HFFc6 (cell line): ENCODE measurements around the gene MCMBP. TPM values are rescaled to one million over a fixed set of nuclear protein-coding genes. Genes with fewer than 3 reads are reported as not detected.
"Not testable (repeated sequence)": the region's sequence is repeated elsewhere in the genome, so short reads cannot be mapped to it uniquely, and the experiment has no call there.

ENCODE experiments used
- DNase-seq: peaks from one replicate; pipeline ENCODE4 v3.0.0-alpha.2; 2018
- H3K27ac Mint-ChIP-seq: 2 replicates; pipeline ENCODE4 v1.8.0; 2020; ENCODE audit warnings: mild to moderate bottlenecking, mixed read lengths
- H3K27me3 Mint-ChIP-seq: 2 replicates; pipeline ENCODE4 v1.8.0; 2021; ENCODE audit warnings: mild to moderate bottlenecking, moderate library complexity, mixed read lengths; ENCODE audit not compliant: insufficient read depth
- H3K36me3 Mint-ChIP-seq: 2 replicates; pipeline ENCODE4 v1.8.0; 2021; ENCODE audit warnings: low read depth, mixed read lengths
- H3K4me1 Mint-ChIP-seq: 2 replicates; pipeline ENCODE4 v1.8.0; 2020; ENCODE audit warnings: low read depth, mixed read lengths
- H3K4me3 Mint-ChIP-seq: 2 replicates; pipeline ENCODE4 v1.8.0; 2020; ENCODE audit warnings: mild to moderate bottlenecking, moderate library complexity, mixed read lengths
- H3K9me3 Mint-ChIP-seq: 2 replicates; pipeline ENCODE4 v1.8.0; 2020; ENCODE audit warnings: mild to moderate bottlenecking, mixed read lengths
- CTCF ChIP-seq: fragments of 200-600 bp; sonication (generic); IDR thresholded peaks from 2 replicates; pipeline ENCODE4 v1.5.0; 2021; ENCODE audit warnings: antibody characterized with exemption, mild to moderate bottlenecking
- total RNA-seq, 6 experiments: library from RNA; stranded (reverse); fragmentation: NEBNext Ultra II Directional; extraction: Animal tissue kit (Norgen Biotek cat#: 25700); gene quantifications; 2 replicates in 1 of 6; 3 replicates in 5 of 6; pipeline ENCODE4 v1.2.3, GENCODE V29; 2021

The MCMBP gene
- total RNA-seq, 6 experiments from 2014 or later, result 40.4 to 59.0 (median 53.5) TPM

GRCh38 chr10:119893074-119893473 lies 20.4 kb upstream of the MCMBP start:
- Mint-ChIP-seq H3K4me1 (peaks cover 47% of the 10 kb centered on the region), H3K9me3 (peaks cover 9% of the 10 kb centered on the region; the same call in 1 of the 2 replicates)

GRCh38 chr10:119892188-119893065 lies 19.8 kb upstream of the MCMBP start, which contains the start of gene SEC23IP:
Gene SEC23IP (plus strand): TSS chr10:119892730. CDS start chr10:119892783, 53 bp downstream.
- peak; percentile 95 for DNase-seq
- no peak for TF ChIP-seq CTCF
- Mint-ChIP-seq H3K36me3 (peaks cover 33% of the 10 kb centered on the region), H3K27me3 (peaks cover 11% of the 10 kb centered on the region), H3K4me3 (peak within 1 kb of the TSS; percentile 100), H3K9me3 (peaks cover 9% of the 10 kb centered on the region; the same call in 1 of the 2 replicates), H3K4me1 (peaks cover 47% of the 10 kb centered on the region), H3K27ac (peak within 1 kb of the TSS; percentile 98)

More at GRCh38 chr10:119893074-119893473, 20.4 kb upstream of the MCMBP start:
- Mint-ChIP-seq H3K27ac (peak overlapping the region; percentile 98), H3K36me3 (peaks cover 33% of the 10 kb centered on the region), H3K27me3 (peaks cover 11% of the 10 kb centered on the region), H3K4me3 (peak overlapping the region; percentile 100)
- TF ChIP-seq CTCF, result no peak
- no peak for DNase-seq

GRCh38 chr10:119891849-119892187 lies 19.2 kb upstream of the MCMBP start:
- not testable (repeated sequence) for H3K9me3 Mint-ChIP-seq, H3K27me3 Mint-ChIP-seq, DNase-seq
- Mint-ChIP-seq H3K36me3 (peaks cover 33% of the 10 kb centered on the region), H3K4me1 (peaks cover 40% of the 10 kb centered on the region), H3K4me3 (peak overlapping the region; percentile 100), H3K27ac (peak overlapping the region; percentile 98)

- not testable (repeated sequence) for H3K27me3 Mint-ChIP-seq, H3K27ac Mint-ChIP-seq, H3K9me3 Mint-ChIP-seq, DNase-seq, H3K4me3 Mint-ChIP-seq
- Mint-ChIP-seq H3K36me3 (peaks cover 33% of the 10 kb centered on the region), H3K4me1 (peaks cover 25% of the 10 kb centered on the region)
Observed at GRCh38 chr10:119890307-119890706, 17.7 kb upstream of the MCMBP start.

- DNase-seq, H3K4me3 Mint-ChIP-seq, H3K9me3 Mint-ChIP-seq, H3K27ac Mint-ChIP-seq, H3K27me3 Mint-ChIP-seq: not testable (repeated sequence)
- H3K36me3 Mint-ChIP-seq, result peaks cover 23% of the 10 kb centered on the region
- peaks cover 14% of the 10 kb centered on the region for H3K4me1 Mint-ChIP-seq
Observed at GRCh38 chr10:119889201-119889600, 16.6 kb upstream of the MCMBP start.

GRCh38 chr10:119888715-119889114 lies 16.1 kb upstream of the MCMBP start:
- H3K4me1 Mint-ChIP-seq, H3K9me3 Mint-ChIP-seq, H3K4me3 Mint-ChIP-seq: not testable (repeated sequence)

GRCh38 chr10:119886070-119886469 lies 13.4 kb upstream of the MCMBP start:
- H3K4me3 Mint-ChIP-seq, H3K27ac Mint-ChIP-seq, DNase-seq, H3K9me3 Mint-ChIP-seq, H3K27me3 Mint-ChIP-seq, H3K4me1 Mint-ChIP-seq: not testable (repeated sequence)
- H3K36me3 Mint-ChIP-seq, result peaks cover 16% of the 10 kb centered on the region

More at GRCh38 chr10:119888715-119889114, 16.1 kb upstream of the MCMBP start:
- not testable (repeated sequence) for H3K27ac Mint-ChIP-seq, H3K27me3 Mint-ChIP-seq, DNase-seq
- H3K36me3 Mint-ChIP-seq, result peaks cover 21% of the 10 kb centered on the region

- H3K4me3 Mint-ChIP-seq, H3K27me3 Mint-ChIP-seq, H3K27ac Mint-ChIP-seq, H3K9me3 Mint-ChIP-seq, DNase-seq, H3K4me1 Mint-ChIP-seq, H3K36me3 Mint-ChIP-seq: not testable (repeated sequence)
Observed at GRCh38 chr10:119883901-119884611, 11.4 kb upstream of the MCMBP start.
